NOMO-1 treated with DMSO at 0.1 percent for 48 hours (cell line): ENCODE data around the gene RNF225.
"Not testable (repeated sequence)": the region's sequence is repeated elsewhere in the genome, so short reads cannot be mapped to it uniquely, and the experiment has no call there.

Experiments
- DNase-seq: peaks from one replicate; lab custom pipeline; 2025; ENCODE audit not compliant: unreplicated experiment; lab: John Stamatoyannopoulos, UW

RNF225 gene

DNA sequence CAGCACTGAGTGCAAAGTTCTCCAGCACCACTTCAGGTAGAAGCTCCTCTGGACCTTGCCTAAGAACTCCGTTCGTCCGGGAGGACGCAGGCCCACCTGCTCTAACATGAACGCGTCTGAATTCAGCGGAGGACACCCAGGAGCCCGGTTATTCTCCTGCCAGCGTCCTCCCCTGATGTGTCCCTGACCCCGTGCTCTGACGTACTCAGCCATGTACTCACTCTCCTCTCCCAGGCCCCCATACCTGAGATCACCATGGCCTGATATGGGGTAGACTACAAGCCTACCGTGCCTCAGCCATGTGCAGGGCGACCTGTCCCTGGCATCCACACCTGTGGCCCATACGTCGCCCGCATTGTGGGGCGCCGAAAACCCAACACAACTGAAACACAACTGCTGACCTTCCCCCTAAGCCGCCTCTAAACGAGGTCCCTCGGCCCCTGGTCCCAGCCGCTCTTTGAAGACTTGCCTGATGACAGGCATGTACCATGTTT, 12.2 kb downstream of the RNF225 start:
- DNase-seq: no peak

DNA sequence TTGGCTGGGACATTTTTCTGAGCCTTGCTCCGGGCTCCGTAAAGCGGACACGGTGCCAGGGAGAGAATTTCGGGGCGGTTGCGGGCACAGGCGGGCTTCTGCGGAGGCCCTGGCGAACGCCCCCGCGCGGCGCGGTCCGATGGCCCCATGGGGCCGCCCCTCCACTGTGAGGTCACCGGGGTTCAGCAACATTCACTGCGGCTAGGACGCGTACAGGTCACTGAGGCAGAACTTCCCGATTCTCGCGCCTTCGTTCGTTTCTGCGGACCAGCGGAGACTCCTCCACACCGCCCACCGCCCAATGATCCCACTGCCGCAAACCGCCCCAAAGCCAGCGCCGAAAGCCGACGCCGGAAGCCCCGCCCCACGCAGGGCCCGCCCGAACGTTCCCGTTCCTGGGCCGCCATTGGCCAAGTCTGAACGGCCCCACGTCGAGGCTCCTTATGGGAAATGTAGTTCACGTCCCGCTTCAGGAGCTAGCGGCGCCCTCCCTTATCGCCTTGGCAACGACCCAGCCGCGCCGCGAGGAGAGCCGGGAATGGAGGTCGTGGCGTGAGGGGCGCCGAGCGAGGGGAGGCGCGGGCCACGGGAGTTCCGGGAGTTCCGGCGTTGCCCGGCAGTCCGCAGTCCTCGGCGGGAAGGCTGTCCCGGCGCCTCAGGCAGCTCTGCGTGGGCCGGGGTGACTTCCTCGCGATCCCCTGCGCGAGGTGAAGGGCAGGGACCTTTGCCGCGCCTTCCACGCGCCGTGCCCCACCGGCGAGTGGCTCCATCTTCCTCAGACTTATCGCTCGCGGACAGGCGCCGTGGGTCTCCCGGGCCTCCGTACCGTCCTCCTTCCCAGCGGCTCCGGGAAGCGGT, 12.9 kb downstream of the RNF225 start, which contains the start of gene ZNF584:
ZNF584 (plus strand) TSS at position 498 of the 858 bp plus-strand sequence. CDS start 499 bp downstream, outside the sequence.
- peak; percentile 97 for DNase-seq

DNA sequence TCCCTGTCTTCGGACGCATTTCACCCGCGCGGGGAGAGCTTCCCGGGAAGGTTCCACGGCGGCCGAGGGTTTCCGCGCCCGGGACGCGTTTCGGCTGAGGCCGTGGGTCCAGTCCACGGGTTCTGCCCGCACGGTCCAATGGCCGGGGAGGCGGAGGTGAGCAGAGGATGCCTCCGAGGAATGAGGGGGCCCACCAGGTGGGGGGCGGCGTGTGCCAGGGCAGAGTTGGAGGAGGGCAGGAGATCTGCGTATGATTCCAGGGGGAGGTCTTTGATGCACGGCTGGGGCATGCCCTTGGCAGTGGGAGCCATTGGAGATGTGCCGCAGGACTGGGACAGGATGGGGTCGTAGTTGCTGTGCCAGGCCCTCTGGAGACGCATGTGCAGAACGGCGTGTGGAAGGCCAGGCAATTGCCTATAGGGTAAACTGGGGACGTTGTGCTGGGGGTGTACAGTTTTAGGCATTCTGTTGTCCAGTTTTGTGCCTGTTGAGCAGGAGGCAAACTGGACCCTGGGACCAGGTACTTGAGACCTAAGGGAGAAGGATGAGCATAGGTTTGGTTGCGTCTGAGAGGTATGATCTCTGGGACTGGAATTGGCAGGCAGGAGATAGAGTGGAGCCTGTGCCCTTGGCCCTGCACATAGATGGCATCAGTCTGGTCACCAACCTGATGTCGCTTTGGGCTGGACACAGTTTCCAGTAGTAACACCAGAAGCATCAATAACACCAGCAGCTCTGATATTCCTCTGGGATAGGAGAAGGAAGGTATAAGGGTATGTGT, 13.7 kb downstream of the RNF225 start:
- peak; percentile 7 for DNase-seq

DNA sequence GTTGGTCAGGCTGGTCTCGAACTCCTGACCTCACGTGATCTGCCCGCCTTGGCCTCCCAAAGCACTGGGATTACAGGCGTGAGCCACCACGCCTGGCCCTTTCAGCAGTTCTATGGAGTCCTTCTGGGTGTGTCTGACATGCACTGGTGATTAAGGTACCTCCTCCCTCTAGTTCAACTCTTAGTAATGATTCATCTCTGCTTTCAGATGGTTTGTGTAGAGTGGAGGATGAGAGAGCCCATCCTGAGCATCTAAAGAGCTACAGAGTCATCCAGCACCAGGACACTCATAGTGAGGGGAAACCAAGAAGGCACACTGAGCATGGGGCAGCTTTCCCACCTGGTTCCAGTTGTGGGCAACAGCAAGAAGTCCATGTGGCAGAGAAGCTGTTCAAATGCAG, 21.1 kb downstream of the RNF225 start:
- no peak for DNase-seq

DNA sequence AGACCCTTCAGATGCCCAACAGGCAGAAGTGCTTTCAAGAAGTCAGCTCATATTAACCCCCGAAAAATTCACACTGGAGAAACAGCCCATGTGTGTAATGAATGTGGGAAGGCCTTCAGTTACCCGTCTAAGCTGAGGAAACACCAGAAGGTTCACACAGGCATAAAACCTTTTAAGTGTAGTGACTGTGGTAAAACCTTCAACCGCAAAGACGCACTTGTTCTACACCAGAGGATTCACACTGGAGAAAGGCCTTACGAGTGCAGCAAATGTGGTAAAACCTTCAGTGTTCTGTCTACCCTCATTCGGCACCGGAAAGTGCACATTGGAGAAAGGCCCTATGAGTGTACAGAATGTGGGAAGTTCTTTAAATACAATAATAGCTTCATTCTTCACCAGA, 21.6 kb downstream of the RNF225 start:
- no peak for DNase-seq

DNA sequence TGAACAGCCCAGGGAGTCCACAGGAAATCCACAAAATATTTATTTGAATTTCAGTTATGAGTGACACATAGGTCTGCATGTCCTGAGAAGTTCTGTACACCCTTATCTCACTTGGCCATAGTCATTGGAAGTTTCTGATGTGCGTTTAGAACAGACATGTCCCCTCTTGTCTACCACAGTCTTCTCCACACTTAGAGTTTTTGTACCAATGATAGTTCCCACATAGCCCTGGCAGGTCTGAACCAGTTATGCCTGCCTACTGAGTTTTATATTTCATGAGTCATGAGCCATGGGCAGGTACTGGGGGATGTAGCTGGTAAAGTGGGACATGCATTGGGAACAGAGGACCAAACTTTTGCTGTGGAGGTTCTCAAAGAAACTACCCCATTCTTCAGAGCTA, 33.2 kb downstream of the RNF225 start:
- no peak for DNase-seq

DNA sequence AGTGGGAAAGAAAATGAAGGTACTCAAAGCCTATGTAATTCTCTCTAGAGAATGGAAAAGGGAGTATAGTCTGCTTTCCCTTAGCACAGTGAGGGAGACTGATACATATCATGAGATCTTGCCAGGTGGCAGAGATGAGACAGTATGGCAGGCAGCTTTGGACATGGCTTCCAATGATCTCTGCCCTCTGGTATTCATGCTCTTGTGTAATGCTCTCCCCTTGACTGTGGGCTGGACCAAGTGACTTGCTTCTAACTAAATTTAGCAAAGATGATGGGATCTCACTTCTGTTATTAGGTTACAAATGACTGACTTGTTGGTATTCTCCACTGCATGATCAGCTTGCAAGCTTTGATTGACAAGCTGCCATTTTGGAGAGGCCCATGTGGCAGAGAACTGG, 34.3 kb downstream of the RNF225 start:
- DNase-seq: no peak

DNA sequence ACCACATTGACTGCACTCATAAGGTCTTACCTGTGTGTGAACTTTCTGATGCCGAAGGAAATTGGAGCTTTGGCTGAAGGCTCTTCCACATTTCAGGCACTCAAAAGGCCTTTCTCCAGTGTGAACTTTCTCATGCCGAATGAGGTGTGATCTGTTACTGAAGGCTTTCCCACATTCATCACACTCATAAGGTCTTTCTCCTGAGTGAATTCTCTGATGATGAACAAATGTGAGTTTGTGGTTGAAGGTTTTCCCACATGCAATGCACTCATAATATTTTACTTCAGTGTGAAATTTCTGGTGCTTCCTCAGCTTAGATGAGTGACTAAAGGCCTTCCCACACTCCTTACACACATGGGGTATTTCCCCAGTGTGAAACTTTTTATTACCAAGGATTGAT, 38.8 kb downstream of the RNF225 start:
- no peak for DNase-seq

DNA sequence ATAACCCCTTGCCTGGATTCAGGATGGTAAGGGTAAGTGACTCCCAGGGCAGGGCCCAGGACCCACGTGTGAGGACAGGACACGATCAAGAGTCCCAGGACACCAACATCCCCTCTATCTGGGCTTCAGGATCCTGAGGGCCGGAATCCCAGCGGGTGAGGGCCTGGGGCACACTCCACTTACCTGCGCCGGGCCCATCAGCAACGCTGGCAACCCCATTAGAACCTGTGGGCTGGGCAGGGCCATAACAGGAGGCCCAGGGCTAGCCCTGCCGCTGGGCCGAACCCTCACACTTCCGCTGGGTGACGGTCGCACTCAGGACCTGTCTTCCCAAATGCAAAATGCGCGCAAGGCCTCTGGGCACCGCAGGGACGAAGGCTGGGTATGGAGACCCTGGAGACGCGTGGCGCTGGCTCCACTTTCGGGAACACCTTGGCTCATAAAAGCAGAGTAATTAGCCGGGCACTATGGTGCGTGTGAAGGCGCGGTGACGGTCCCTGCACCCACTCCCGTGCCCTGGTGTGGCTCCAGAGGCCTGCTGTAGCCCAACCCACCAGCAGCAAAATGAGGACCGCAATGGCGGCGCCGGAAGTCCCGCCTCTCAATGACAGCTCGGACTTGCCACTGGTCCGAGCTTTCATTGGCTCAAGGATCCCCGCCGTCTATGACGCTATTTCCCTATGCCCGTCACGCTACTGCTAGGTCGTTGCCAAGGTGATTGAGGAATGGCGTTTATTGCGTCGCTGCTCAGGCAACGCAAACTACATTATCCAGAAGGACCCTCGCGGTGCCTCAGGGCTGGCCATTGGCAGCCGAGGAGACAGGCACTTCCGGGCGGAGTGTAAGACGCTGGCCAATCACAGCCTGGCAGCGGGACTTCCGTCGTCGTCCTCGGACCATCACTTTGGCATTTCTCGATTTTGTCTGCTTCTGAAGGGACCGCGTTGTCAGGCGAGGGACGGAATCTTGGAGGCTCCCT, 44.4 kb downstream of the RNF225 start, which contains the start of gene ZNF132:
ZNF132 (minus strand) TSS at position 578 of the 979 bp plus-strand sequence; CDS start at position 246, 332 bp downstream.
- peak; percentile 99 for DNase-seq

DNA sequence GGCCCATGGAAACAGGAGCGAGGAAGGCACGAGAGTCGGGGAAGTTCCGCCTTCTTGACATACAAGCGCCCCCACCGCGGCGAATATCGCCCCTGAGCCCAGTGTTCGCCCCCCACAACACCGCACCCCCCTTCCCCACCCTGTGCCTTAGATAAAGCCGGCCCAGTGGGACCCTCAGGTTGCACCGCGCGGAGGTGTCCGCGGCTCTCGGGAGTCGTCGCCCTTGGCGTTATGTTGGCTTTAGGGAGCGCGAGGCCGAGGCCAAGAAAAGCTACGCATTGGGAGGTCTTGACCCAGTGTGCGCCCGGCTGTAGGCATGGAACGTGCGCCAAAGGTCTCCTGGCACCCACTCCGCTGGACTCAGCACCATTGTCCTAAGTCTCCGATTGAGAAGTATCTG, 45.1 kb downstream of the RNF225 start:
- no peak for DNase-seq

DNA sequence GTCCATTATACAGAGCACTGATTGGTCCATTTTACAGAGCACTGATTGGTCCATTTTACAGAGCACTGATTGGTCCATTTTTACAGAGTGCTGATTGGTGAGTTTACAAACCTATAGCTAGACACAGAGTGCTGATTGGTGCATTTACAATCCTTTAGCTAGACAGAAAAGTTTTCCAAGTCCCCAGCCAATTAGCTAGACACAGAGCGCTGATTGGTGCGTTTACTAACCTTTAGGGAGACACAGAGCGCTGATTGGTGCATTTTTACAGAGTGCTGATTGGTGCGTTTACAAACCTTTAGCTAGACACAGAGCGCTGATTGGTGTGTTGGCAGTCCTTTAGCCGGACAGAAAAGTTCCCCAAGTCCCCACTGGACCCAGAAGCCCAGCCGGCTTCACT, 47.5 kb downstream of the RNF225 start:
- DNase-seq: not testable (repeated sequence)
